ENCODE results near the gene FGD2. TPM values are rescaled to one million over a fixed set of nuclear protein-coding genes. Genes with fewer than 3 reads are reported as not detected.

FGD2 gene
- total and polyA plus RNA-seq, 9 of the 15 experiments (the other 6 are each of a cell fraction or from before 2014, with no cell fraction given), result 0.09 TPM; not detected in 8

GRCh38 chr6:37051138-37052026 lies 45.9 kb downstream of the FGD2 start (continued):
- TF ChIP-seq CTCFL (IDR thresholded peaks at IDR 0.05; ENCODE audit: borderline replicate concordance, insufficient read depth, low read depth, low read length, poor library complexity, severe bottlenecking) (peak; percentile 52), ZNF217 (CRISPR knock-in tag; IDR thresholded peaks at IDR 0.05) (no peak), ZNF551 (CRISPR knock-in tag; IDR thresholded peaks at IDR 0.05) (no peak), DIDO1 (tag; IDR thresholded peaks at IDR 0.05; ENCODE audit: low read depth) (no peak), ASH1L (IDR thresholded peaks at IDR 0.05; ENCODE audit: borderline replicate concordance, low read depth, partially characterized antibody) (no peak), JUND (IDR thresholded peaks at IDR 0.05; ENCODE audit: borderline replicate concordance, low read depth, low read length) (peak; percentile 66; the same call in 1 of the 2 replicates), JUND (tag; IDR thresholded peaks at IDR 0.05; ENCODE audit: borderline replicate concordance, low read depth, low read length) (peak; percentile 90; the same call in 2 of the 3 replicates), BMI1 (IDR thresholded peaks at IDR 0.05; ENCODE audit: low read length) (no peak), THAP12 (CRISPR knock-in tag; IDR thresholded peaks at IDR 0.05) (peak; percentile 71; the same call in 1 of the 2 replicates), ADNP (tag; IDR thresholded peaks at IDR 0.05) (peak; percentile 98), RNF219 (CRISPR knock-in tag; IDR thresholded peaks at IDR 0.05) (no peak), HDGF (IDR thresholded peaks at IDR 0.05) (peak; percentile 94), MTF1 (CRISPR knock-in tag; IDR thresholded peaks at IDR 0.05; ENCODE audit: borderline replicate concordance) (no peak), NR3C1 (CRISPR knock-in tag; IDR thresholded peaks at IDR 0.05) (no peak), CREBBP (IDR thresholded peaks at IDR 0.05; ENCODE audit: low read depth, low read length) (no peak), NCOA4 (IDR thresholded peaks at IDR 0.05; ENCODE audit: partially characterized antibody) (no peak), ZNF232 (CRISPR knock-in tag; IDR thresholded peaks at IDR 0.05) (no peak), FOXJ2 (tag; IDR thresholded peaks at IDR 0.05) (no peak), SIN3A (IDR thresholded peaks at IDR 0.05; ENCODE audit: borderline replicate concordance in 2 of 2, control insufficient read depth in 1 of 2, low read depth in 2 of 2, low read length in 2 of 2) (peak; percentile 38 to 87; a peak in 2 of 4 replicates), IRF9 (tag; IDR thresholded peaks at IDR 0.05) (no peak)
